DMS 273 (cell line): ENCODE data around the gene EPB41L5.
"Not testable (repeated sequence)": the region's sequence is repeated elsewhere in the genome, so short reads cannot be mapped to it uniquely, and the experiment has no call there.

ENCODE experiments used
- DNase-seq: peaks from one replicate; lab custom pipeline; 2025; ENCODE audit not compliant: unreplicated experiment; lab: John Stamatoyannopoulos, UW

The EPB41L5 gene

GRCh38 chr2:120029672-120030640 is 17.1 kb downstream of the EPB41L5 start:
- no peak for DNase-seq

GRCh38 chr2:120032297-120032696 is 19.4 kb downstream of the EPB41L5 start:
- DNase-seq = no peak

- DNase-seq = no peak
These were observed 21.1 kb downstream of the EPB41L5 start for GRCh38 chr2:120034027-120034426.

DNA sequence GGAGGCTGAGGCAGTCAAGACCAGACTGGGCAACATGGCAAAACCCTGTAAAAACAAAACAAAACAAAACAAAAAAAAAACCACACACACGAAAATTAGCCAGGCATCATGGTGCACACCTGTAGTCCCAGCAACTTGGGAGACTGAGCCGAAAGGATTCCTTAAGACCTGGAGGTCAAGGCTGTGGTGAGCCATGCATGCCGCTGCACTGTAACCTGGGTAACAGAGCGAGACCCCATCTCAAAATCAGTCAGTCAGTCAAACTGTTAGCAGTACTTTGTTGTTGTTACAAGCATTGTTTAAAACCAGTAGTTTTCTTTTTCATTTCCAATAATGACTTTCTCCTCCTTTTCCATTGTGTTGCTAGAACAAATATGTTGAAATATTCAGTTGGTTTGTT is 21.7 kb downstream of the EPB41L5 start:
- no peak for DNase-seq

GRCh38 chr2:120036145-120036544 is 23.3 kb downstream of the EPB41L5 start:
- no peak for DNase-seq

GRCh38 chr2:120037995-120038541 is 25.2 kb downstream of the EPB41L5 start:
- DNase-seq = no peak

GRCh38 chr2:120042359-120042758 is 29.5 kb downstream of the EPB41L5 start:
- DNase-seq = no peak

DNA sequence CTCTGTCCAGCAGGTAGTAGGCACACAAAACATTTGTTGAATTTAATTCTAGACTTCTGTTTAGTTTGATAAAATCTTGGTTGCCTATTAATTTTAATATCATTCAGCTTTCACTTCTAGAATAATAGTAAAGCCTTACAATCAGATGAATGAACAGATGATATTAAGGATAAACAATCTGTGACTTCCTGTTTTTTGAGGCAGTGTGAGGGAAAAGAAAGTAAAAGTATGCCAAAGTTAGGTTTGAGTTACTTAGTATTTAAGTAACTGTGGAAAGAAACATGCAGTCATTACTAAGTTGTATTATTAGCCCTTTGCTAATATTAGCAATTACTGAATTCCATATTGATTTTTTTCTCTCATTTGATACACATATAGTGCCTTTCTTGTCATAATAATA is 31.5 kb downstream of the EPB41L5 start:
- no peak for DNase-seq

- not testable (repeated sequence) for DNase-seq
These were observed 32.9 kb downstream of the EPB41L5 start for GRCh38 chr2:120045775-120046174.

GRCh38 chr2:120046252-120046651 is 33.4 kb downstream of the EPB41L5 start:
- DNase-seq = not testable (repeated sequence)

DNA sequence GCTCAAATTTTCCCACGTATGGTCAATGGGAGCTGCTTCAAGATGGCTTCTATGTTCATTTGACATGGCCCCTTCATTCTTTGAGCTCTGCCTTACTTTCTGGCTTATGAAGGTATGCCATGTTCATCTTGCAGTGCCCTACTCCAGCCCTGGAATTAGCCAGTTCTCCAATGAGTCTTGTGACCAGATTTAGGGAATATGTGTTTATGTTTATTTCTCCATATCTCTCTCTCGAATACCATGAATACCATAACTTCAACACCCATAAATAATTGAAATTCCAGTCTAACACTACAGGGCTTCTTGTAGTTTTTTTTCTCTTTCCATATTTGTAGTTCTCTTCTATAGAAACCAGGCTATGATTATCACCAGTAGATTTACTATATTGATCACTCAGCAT is 39.7 kb downstream of the EPB41L5 start:
- DNase-seq = no peak

DNA sequence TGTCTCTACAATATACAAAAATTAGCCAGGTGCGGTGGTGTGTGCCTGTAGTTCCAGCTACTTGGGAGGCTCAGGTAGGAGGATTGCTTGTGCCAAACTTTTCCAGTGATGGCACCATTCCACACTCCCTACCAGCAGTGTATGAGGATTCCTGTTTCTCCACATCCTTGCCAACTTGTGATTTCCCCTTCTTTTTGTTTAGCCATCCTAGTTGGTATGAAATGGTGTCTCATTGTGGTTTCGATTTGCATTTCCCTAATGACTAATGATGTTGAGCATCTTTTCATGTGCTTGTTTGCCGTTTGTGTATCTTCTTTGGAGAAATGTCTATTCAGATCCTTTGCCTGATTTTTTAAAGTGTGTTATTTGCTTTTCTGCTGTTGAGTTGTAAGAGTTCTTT is 41.0 kb downstream of the EPB41L5 start:
- no peak for DNase-seq

GRCh38 chr2:120059483-120059882 is 46.6 kb downstream of the EPB41L5 start:
- no peak for DNase-seq

DNA sequence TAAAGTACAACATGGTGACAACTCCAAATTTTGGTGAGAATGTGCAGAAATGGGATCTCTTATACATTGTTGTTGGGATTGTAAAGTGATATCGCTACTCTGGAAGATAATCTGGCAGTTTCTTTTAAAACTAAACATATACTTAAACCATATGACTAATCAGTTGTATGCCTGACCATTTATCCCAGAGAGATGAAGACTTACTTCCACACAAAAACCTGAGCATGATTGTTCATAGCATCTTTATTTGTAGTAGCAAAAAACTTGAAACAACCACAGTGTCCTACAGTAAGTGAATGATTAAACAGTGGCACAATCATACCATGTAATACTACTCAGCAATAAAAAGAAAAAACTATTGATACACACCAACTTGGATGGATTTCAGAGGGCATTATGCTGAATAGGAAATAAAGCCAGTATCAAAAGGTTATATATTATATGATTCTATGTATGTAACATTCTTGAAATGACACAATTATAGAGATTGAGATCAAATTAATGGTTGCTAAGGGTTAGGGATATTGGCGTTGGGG is 47.3 kb downstream of the EPB41L5 start:
- DNase-seq = no peak

- DNase-seq = no peak
These were observed 51.8 kb downstream of the EPB41L5 start for GRCh38 chr2:120064664-120065063.

DNA sequence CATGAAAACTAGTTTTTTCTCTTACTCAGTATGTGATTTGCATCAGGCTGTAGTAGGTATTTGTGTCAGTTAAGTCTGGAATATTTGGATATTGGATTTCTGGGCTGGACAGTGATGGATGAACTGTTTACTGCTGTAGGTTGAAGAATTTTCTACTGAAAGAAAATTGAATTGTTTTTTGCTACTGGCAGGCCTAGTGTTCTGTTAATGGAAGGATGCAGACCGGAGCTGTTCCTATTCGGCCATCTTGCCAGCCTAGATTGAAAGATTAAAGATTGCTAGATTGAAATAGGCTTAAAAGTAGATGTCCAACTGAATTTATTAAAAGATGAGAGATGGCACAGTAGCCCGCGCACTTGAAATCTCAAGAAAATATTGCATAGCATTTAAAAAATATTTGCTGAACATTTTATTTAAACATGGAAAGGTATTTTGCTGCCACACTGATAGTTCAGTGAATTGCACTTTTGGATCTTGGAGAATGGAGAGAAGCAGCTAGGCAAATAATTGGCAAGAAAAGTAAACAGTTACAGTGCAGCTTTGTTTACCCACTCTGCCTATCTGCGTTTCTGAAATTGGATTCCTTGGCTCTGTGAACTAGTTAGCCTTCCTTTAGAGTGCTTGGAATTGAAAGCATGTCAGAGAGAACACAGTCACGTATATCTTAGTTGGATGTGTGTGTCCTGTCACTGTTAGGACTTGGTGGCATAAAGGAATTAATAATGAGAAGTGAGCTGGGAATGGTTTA is 54.1 kb downstream of the EPB41L5 start:
- DNase-seq = peak; percentile 2

GRCh38 chr2:120068040-120068658 is 55.3 kb downstream of the EPB41L5 start:
- DNase-seq = not testable (repeated sequence)

GRCh38 chr2:120075545-120075944 is 62.7 kb downstream of the EPB41L5 start:
- DNase-seq = no peak

DNA sequence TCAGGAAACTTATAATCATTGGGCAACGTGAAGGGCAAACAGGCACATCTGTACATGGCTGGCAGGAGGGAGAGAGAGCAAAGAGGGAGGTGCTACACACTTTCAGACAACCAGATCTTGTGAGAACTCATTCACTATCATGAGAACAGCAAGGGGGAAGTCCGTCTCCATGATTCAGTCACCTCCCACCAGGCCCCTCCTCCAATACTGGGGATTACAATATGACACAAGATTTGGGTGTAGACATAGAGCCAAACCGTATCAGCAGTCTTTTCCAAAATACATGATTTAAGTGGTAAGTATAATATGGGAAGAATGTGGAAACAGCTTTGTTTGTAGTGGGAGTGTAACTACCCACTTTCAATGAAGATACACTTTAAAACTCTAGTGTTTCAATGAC is 65.0 kb downstream of the EPB41L5 start:
- DNase-seq = no peak

GRCh38 chr2:120079647-120080046 is 66.8 kb downstream of the EPB41L5 start:
- no peak for DNase-seq

DNA sequence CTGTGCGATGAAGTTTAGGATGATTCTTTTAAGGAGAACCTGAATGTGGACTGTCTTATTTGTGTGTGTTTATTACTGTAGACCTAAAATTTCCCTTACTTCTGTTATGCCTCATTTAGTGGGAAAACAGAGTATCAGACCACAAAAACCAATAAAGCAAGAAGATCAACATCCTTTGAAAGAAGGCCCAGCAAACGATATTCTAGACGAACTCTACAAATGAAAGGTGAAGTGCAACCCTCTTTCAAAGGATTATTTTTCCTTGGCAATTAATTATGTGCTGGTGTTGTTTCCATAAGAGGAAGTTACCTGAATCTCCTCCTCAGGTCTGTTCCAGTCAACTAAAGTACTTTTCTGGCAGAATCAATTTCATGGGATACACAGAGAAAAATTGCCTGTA is 78.6 kb downstream of the EPB41L5 start:
- DNase-seq = no peak
